BJ (cell line): ENCODE results near the gene RDH14. TPM values are rescaled to one million over a fixed set of nuclear protein-coding genes. Genes with fewer than 3 reads are reported as not detected.

ENCODE experiments used
- CTCF ChIA-PET: fragments of 350-600 bp; formaldehyde crosslinking; extraction: SDS; loops from one replicate; lab custom pipeline; 2021; ENCODE audit warnings: antibody characterized with exemption, inconsistent platforms; lab: Yijun Ruan, JAX
- POLR2A ChIA-PET: fragments of 300-600 bp; sonication (Branson Sonifier 250); formaldehyde crosslinking; extraction: SDS; loops from one replicate; lab custom pipeline; 2021; ENCODE audit warnings: antibody characterized with exemption; lab: Charles Lee
- DNase-seq: peaks from one replicate; pipeline ENCODE4 v3.0.0-alpha.2; 2011; ENCODE audit warnings: low read depth
- H3K27me3 ChIP-seq: 2 replicates; pipeline ENCODE4 v1.6.0; 2011; ENCODE audit warnings: low read length; ENCODE audit not compliant: control insufficient read depth, insufficient read depth
- H3K36me3 ChIP-seq: 2 replicates; pipeline ENCODE4 v1.5.1; 2011; ENCODE audit warnings: low read length; ENCODE audit not compliant: control insufficient read depth, insufficient read depth
- H3K4me3 ChIP-seq: 2 replicates; pipeline ENCODE4 v1.5.1; 2011; ENCODE audit warnings: low read depth, mild to moderate bottlenecking, control low read depth, low read length
- CTCF ChIP-seq: IDR thresholded peaks from 2 replicates; pipeline ENCODE4 v1.5.1; 2011; ENCODE audit warnings: low read depth, mild to moderate bottlenecking, control low read depth, inconsistent platforms, low read length, moderate library complexity; ENCODE audit not compliant: insufficient read depth
- polyA plus RNA-seq: library from polyadenylated mRNA; depleted of rRNA; stranded (reverse); fragments of >200 nt; gene quantifications from 2 replicates; pipeline ENCODE4 v1.2.3, GENCODE V29; 2011

The RDH14 gene
- polyA plus RNA-seq, 1 experiment, result 13.1 TPM

DNA sequence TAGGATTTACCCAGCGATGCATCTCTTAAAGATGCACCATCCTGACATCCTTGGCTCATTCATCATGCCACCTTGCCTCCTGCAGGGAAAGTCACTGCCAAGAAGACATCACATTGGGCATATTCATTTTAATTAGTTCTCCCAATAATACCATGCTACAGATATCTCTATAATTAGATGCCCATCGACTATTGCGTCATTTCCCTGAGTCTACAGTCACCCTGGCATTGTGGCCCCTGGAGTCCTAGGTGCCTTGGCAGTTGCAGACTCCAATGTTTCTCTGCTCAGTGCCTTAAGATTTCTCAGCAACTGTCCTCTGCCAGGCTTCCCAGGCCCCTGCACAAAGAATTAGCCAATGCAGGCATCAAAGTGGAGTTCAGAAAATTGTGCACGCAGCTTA lies 32.6 kb downstream of the RDH14 start:
- H3K36me3 ChIP-seq, result no peaks in the 10 kb centered on the region
- H3K27me3 ChIP-seq, result no peaks in the 10 kb centered on the region
- POLR2A ChIA-PET, result no interaction called here
- no peak for TF ChIP-seq CTCF
- no peak overlapping the region for H3K4me3 ChIP-seq
- DNase-seq, result no peak
- CTCF ChIA-PET, result interaction anchor here (5.9 kb wide), 1 partner anchor 7 kb away, joined by 36 read pairs; no protein-coding TSS in a partner anchor

DNA sequence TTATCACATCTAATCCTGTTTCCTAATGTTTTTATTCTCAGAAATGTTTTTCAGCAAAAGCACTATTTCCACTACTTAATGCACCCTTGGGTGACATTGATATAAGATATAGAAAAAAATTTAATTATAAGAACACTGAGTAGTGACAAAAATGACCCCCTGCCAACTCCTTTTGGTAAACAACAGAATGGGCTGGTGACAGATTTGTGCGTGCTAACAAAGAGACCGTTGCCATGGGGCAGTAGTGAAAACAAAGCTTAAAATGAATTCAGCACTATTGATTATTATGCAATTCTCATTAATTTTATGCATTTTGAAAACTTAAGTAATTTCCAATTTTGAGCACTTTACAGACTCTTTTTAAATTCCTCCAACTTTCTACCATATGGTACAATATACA lies 33.1 kb downstream of the RDH14 start:
- no peak for DNase-seq
- ChIA-PET POLR2A (no interaction called here), CTCF (interaction anchor here (0.8 to 0.9 kb wide), 2 partner anchors 157 to 310 kb away, joined by 3 read pairs; no protein-coding TSS in a partner anchor)
- TF ChIP-seq CTCF, result no peak
- no peak overlapping the region for H3K4me3 ChIP-seq
- H3K27me3 ChIP-seq, result no peaks in the 10 kb centered on the region
- H3K36me3 ChIP-seq, result no peaks in the 10 kb centered on the region

- H3K4me3 ChIP-seq, result no peak overlapping the region
Observed at GRCh38 chr2:18526429-18526828, 34.0 kb downstream of the RDH14 start.

GRCh38 chr2:18525852-18526251 lies 34.6 kb downstream of the RDH14 start:
- DNase-seq, result no peak
- H3K27me3 ChIP-seq, result no peaks in the 10 kb centered on the region
- no peak overlapping the region for H3K4me3 ChIP-seq
- no peaks in the 10 kb centered on the region for H3K36me3 ChIP-seq
- CTCF ChIA-PET, result interaction anchor here (1.0 kb wide), 1 partner anchor 16 kb away, joined by 3 read pairs; no protein-coding TSS in a partner anchor
- no peak for TF ChIP-seq CTCF
- POLR2A ChIA-PET, result no interaction called here

More at GRCh38 chr2:18526429-18526828, 34.0 kb downstream of the RDH14 start:
- DNase-seq, result no peak
- CTCF ChIA-PET, result interaction anchor here (0.9 kb wide), 1 partner anchor 311 kb away, joined by 3 read pairs; no protein-coding TSS in a partner anchor
- H3K27me3 ChIP-seq, result no peaks in the 10 kb centered on the region
- TF ChIP-seq CTCF, result no peak
- POLR2A ChIA-PET, result interaction anchor here (0.6 kb wide), 1 partner anchor 107 kb away, joined by 4 read pairs; no protein-coding TSS in a partner anchor
- no peaks in the 10 kb centered on the region for H3K36me3 ChIP-seq

DNA sequence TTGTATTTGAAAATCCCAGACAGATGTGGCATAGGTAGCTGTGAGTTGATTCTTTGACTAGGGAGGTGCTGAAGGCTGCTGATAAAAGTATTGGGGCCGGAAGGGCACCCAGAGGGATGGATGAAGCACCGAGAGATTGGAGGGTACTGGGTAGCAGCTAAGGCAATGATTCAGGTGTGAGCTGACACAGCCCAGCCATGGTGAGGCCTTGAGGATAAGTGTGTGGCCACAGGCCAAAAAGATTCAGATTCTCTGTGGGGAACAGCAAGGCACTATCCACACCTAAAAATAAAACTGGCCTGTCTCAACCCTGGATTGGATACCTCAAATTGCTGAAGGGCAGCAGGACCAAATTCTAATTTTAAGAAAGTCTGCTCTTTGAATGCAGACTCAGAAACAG lies 35.2 kb downstream of the RDH14 start:
- POLR2A ChIA-PET, result no interaction called here
- DNase-seq, result no peak
- CTCF ChIA-PET, result interaction anchor here (1.0 kb wide), 1 partner anchor 17 kb away, joined by 3 read pairs; no protein-coding TSS in a partner anchor
- Histone ChIP-seq H3K36me3 (no peaks in the 10 kb centered on the region), H3K27me3 (no peaks in the 10 kb centered on the region), H3K4me3 (no peak overlapping the region)
- TF ChIP-seq CTCF, result no peak
